Heart left ventricle (tissue), 16 donors: ENCODE measurements around the gene MYO7B. TPM values are rescaled to one million over a fixed set of nuclear protein-coding genes. Genes with fewer than 3 reads are reported as not detected.

Source experiments
- ATAC-seq, 4 donors: fragments of 200-7000 bp; cut with Tn5 transposase; one replicate each; pipeline ENCODE4 v1.9.1; 2020 to 2022; ENCODE audit warnings: moderate library complexity in 4 of 4, mild to moderate bottlenecking in 3 of 4, moderate number of reproducible peaks in 1 of 4
- DNase-seq, 5 donors: peaks; one replicate each; pipeline ENCODE4 v3.0.0-alpha.2; 2020
- H3K27ac ChIP-seq, 12 donors: fragments of 200-600 bp; sonication (generic) in 4 of 12; one replicate each; pipeline versions ENCODE4 v1.5.0 to v1.8.0; 2016 to 2022; ENCODE audit warnings: mild to moderate bottlenecking in 2 of 12
- H3K27me3 ChIP-seq, 9 donors: fragments of 200-600 bp; sonication (generic) in 2 of 9; one replicate each; pipeline versions ENCODE4 v1.5.1 to v1.8.0; 2016 to 2022; ENCODE audit warnings: mild to moderate bottlenecking in 3 of 9
- H3K36me3 ChIP-seq, 9 donors: fragments of 200-600 bp; sonication (generic) in 2 of 9; one replicate each; pipeline versions ENCODE4 v1.5.0 to v1.8.0; 2018 to 2022; ENCODE audit warnings: mild to moderate bottlenecking in 2 of 9
- H3K4me1 ChIP-seq, 12 donors: fragments of 200-600 bp; sonication (generic) in 4 of 12; one replicate each; pipeline versions ENCODE4 v1.5.0 to v1.8.0; 2016 to 2022; ENCODE audit warnings: mild to moderate bottlenecking in 3 of 12
- H3K4me3 ChIP-seq, 12 donors: fragments of 200-600 bp; sonication (generic) in 4 of 12; one replicate each; pipeline versions ENCODE4 v1.5.0 to v1.8.0; 2017 to 2022; ENCODE audit warnings: mild to moderate bottlenecking in 9 of 12, moderate library complexity in 4 of 12
- H3K9me3 ChIP-seq, 12 donors: fragments of 200-600 bp; sonication (generic) in 4 of 12; one replicate each; pipeline versions ENCODE4 v1.5.0 to v1.8.0; 2016 to 2022; ENCODE audit warnings: mild to moderate bottlenecking in 1 of 12
- POLR2A ChIP-seq, 2 donors: fragments of 450-650 bp; IDR thresholded peaks; one replicate each; pipeline ENCODE4 v1.6.1; 2017; ENCODE audit warnings: antibody characterized with exemption in 2 of 2, mild to moderate bottlenecking in 2 of 2, moderate library complexity in 2 of 2
- WGBS, 4 donors: extraction: QIAGEN DNeasy Blood & Tissue Kit in 2 of 4; methylation state at CpG; one replicate each; pipeline versions ENCODE4 v1.1.5 to v1.1.7; 2013 to 2018; 5-methylcytosine and 5-hydroxymethylcytosine counted together
- intact Hi-C, 10 donors: fragments of 100-400 bp; cut with DNase I; formaldehyde crosslinking; loops; one replicate each; pipeline versions ENCODE4 v1.11.1 to v1.14.2; 2022
- polyA plus RNA-seq, 2 donors: library from polyadenylated mRNA; stranded (reverse); fragments of 200-250 nt; gene quantifications; one replicate each; pipeline ENCODE4 v1.2.3, GENCODE V29; 2013
- total RNA-seq, 9 donors: library from RNA; depleted of rRNA in 2 of 9; stranded (reverse); fragments of >200 nt in 2 of 9; fragmentation: NEBNext Ultra II Directional in 3 of 9; extraction: Animal tissue kit (Norgen Biotek cat#: 25700) in 3 of 9; gene quantifications; one replicate each; pipeline versions ENCODE4 v1.1.0 to v1.2.4, GENCODE V29; 2016 to 2023
- TF ChIP-seq, protein P1 (sequence below), 12 donors: fragments of 200-600 bp; sonication (generic) in 4 of 12; IDR thresholded peaks; one replicate each; pipeline versions ENCODE4 v1.5.0 to v1.8.0; 2018 to 2022; ENCODE audit warnings: antibody characterized with exemption in 12 of 12, mild to moderate bottlenecking in 5 of 12
- donor health status: ischemic (EF 13 %, LVEDD 7.1; RV severe dilation, severe dysfunction).
- donor health status: healthy with polysubstance abuse.
- donor health status: DM: no; HTN: yes; CAD: no.
- donor health status: DM: no; HTN: no; CAD: no.
- donor health status: ischemic (EF 25% LVEDD 6.9; RV normal size, moderate dysfunction).
- donor health status: ischemic (EF 25% LVEDD 5.7; RV mildly dilated, moderate dysfunction).
- donor health status: healthy.
- donor health status: DM: yes; HTN: yes; CAD: no.
- donor health status: ischemic (EF 35%, LVEDD 5.7; RV mildly dilated, moderate dysfunction).
- donor health status: nonischemic (EF 11% LVEDD 7.7; RV severe dilation, severe dysfunction).
- donor health status: DM: yes; HTN: yes; CAD: no.
- donor health status: PGD.
- donor health status: ischemic (EF 29% LVEDD 5.4; RV normal size, mild dysfunction).
- donor health status: nonischemic (EF 23%, LVEDD 6.1; RV moderate dilation, normal function).

MYO7B gene
- total and polyA plus RNA-seq, 11 donors: 0.20 to 2.1 (median 0.90) TPM

- intact Hi-C loops: loop anchor here in 6 of 10 donors (2.0 to 10.0 kb wide), 5 partner anchors 28 to 57 kb away; no protein-coding TSS in a partner anchor
- ATAC-seq: peak in 3 of 4 donors; percentile 8 to 27 (median 18)
- H3K27me3 ChIP-seq: no peaks in the 10 kb centered on the region
- peaks cover 29 to 91% (median 78%) of the 10 kb centered on the region in 12 donors for H3K4me1 ChIP-seq
- no peak overlapping the region for H3K4me3 ChIP-seq
- H3K27ac ChIP-seq: peak overlapping the region; percentile 50 to 98 (median 84)
- DNase-seq: peak; percentile 49 to 84 (median 74)
- 43 to 62% (median 58%) methylated on average over 5 to 12 of the region's 12 CpGs for WGBS, 4 donors
- peaks cover 0 to 52% (median 32%) of the 10 kb centered on the region in 9 donors for H3K36me3 ChIP-seq
- no peaks in the 10 kb centered on the region for H3K9me3 ChIP-seq
- TF ChIP-seq, protein P1, sequence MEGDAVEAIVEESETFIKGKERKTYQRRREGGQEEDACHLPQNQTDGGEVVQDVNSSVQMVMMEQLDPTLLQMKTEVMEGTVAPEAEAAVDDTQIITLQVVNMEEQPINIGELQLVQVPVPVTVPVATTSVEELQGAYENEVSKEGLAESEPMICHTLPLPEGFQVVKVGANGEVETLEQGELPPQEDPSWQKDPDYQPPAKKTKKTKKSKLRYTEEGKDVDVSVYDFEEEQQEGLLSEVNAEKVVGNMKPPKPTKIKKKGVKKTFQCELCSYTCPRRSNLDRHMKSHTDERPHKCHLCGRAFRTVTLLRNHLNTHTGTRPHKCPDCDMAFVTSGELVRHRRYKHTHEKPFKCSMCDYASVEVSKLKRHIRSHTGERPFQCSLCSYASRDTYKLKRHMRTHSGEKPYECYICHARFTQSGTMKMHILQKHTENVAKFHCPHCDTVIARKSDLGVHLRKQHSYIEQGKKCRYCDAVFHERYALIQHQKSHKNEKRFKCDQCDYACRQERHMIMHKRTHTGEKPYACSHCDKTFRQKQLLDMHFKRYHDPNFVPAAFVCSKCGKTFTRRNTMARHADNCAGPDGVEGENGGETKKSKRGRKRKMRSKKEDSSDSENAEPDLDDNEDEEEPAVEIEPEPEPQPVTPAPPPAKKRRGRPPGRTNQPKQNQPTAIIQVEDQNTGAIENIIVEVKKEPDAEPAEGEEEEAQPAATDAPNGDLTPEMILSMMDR (IDR thresholded peaks at IDR 0.05): no peak
- peak in 1 of 2 donors; percentile 15 for TF ChIP-seq POLR2A (IDR thresholded peaks at IDR 0.05)
Observed at GRCh38 chr2:127649100-127649611, 113.7 kb downstream of the MYO7B start.

DNA sequence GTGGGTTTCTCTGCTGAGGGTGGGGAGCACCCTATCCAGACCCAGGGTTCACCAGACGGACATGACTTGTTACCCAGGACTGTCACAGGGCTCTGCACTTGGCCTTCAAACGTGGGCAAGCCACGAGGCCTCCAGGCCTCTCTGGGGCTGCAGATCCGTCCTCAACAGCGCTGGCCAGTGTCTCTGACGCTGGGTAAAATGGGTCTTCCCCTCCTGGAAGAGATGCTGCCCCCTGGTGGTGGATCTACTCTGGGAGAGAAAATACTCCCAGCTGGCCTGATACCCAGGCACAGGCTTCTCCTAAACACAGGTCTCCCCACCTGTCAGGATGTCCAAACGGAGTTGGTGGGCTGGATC lies 114.2 kb downstream of the MYO7B start:
- Histone ChIP-seq H3K36me3 (peaks cover 0 to 54% (median 36%) of the 10 kb centered on the region in 9 donors), H3K4me3 (no peak overlapping the region), H3K9me3 (no peaks in the 10 kb centered on the region)

DNA sequence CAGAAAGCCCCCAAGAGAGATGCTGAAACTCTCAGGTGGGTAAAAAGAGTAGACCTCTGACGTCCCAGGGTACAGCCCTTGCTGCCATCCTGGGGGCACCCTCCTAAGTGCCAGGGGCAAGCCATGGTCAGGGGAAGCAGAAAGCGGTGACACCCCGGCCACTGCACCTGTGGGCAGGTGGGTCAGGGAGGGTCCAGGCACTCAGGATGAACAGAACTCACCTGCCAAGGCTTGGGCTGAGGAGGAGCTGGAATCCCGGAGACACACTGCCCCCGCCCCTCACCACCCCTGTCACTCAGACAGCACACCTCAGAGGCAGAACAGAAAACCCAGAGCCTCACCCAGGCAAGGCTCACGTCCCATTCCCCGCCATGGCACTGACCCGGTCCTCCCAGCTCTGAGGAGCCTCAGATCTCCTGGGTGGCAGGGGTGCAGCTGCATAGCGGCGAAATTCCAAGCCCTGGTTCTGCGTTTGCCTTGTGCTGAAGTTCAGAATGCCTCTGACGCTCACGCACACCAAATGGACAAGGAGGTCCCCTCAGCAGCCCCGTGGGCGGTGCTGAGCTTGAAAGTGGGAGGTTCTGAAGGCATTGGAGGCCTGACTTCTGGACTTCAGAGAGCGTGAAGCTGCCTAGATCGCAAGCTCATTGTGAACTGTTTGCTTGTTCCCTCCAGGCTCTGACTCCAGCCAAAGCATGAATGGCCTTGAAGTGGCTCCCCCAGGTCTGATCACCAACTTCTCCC lies 114.7 kb downstream of the MYO7B start:
- peaks cover 0 to 52% (median 36%) of the 10 kb centered on the region in 9 donors for H3K36me3 ChIP-seq
- WGBS, 4 donors: 59 to 74% (median 64%) methylated on average over 14 to 17 of the region's 17 CpGs
- H3K4me1 ChIP-seq: peaks cover 32 to 95% (median 86%) of the 10 kb centered on the region in 12 donors
- H3K9me3 ChIP-seq: no peaks in the 10 kb centered on the region
- H3K27me3 ChIP-seq: no peaks in the 10 kb centered on the region
- DNase-seq: peak in 3 of 5 donors; percentile 30 to 62 (median 38)
- H3K4me3 ChIP-seq: no peak overlapping the region
- ATAC-seq: no peak
- H3K27ac ChIP-seq: peak overlapping the region; percentile 50 to 98 (median 84)
- TF ChIP-seq, protein P1 (IDR thresholded peaks at IDR 0.05): peak in 2 of 12 donors; percentile 12 to 18
- TF ChIP-seq POLR2A (IDR thresholded peaks at IDR 0.05): no peak
- intact Hi-C loops: loop anchor here in 2 of 10 donors (2.0 to 5.0 kb wide), 3 partner anchors 25 to 52 kb away; partner anchors contain the start of genes LIMS2 (in 1 of the 2) and SFT2D3 (in 1 of the 2)

More for the DNA sequence above, 114.2 kb downstream of the MYO7B start:
- peak; percentile 84 to 93 (median 85) for DNase-seq
- intact Hi-C loops: loop anchor here in 8 of 10 donors (2.0 to 10.0 kb wide), 8 partner anchors 25 to 57 kb away; partner anchors contain the start of genes LIMS2 (in 1 of the 8) and SFT2D3 (in 1 of the 8)
- TF ChIP-seq POLR2A (IDR thresholded peaks at IDR 0.05): no peak
- TF ChIP-seq, protein P1 (IDR thresholded peaks at IDR 0.05): peak; percentile 73 to 93 (median 88)
- Histone ChIP-seq H3K27me3 (no peaks in the 10 kb centered on the region), H3K4me1 (peaks cover 29 to 91% (median 80%) of the 10 kb centered on the region in 12 donors), H3K27ac (peak overlapping the region; percentile 50 to 98 (median 84))
- ATAC-seq: peak; percentile 8 to 38 (median 18)
- WGBS, 4 donors: 5 to 10% (median 10%) methylated on average over 5 to 7 of the region's 7 CpGs
